NCI-H2029 treated with DMSO at 0.1 percent for 48 hours (cell line): Measurements from ENCODE around the gene GPSM1.

ENCODE experiments used
- DNase-seq: peaks from one replicate; lab custom pipeline; 2025; lab: John Stamatoyannopoulos, UW

The GPSM1 gene

DNA sequence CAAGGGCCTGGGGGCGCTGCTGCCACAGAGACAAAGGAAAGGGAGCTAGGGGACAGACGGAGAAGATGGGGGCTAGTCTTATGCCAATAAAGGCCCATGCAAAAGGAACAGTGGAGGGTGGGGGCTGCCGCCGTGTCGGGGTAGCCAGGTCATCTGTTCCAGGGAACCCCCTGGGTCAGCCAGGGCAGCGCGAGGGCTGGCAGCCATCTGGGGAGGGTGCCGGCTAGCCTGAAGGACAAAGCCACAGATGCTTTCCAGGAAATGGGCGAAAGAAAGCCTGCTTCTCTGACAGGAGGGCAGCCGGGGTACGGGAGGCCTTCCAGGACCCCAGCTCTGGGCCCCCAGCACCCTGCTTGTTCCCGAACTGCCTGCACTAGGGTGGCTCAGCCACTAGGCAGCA, 47.8 kb downstream of the GPSM1 start:
- no peak for DNase-seq

DNA sequence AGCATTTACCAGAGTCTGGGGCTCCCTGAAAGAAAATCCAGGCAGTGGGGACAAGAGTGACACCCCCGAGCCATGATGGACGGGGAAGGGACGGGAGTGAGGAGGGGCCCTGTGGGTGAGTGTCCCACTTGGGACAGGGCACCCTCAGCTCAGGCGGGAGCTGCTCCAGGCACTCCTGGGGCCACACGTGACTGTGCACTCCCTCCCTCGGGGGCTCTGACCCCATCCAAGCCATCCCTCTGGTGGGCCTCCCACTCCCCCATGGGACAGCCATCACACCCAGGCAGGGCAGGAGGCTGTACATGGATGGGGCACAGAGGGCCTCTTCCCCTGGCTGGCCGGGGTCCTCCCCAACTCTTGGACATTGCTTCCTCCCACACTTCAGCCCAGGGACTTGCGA, 49.1 kb downstream of the GPSM1 start:
- no peak for DNase-seq

- DNase-seq, result no peak
Measured at GRCh38 chr9:136377341-136378169, 50.2 kb downstream of the GPSM1 start.

GRCh38 chr9:136378170-136379002, 51.0 kb downstream of the GPSM1 start:
- no peak for DNase-seq

- no peak for DNase-seq
Measured at GRCh38 chr9:136379003-136379287, 51.6 kb downstream of the GPSM1 start.

DNA sequence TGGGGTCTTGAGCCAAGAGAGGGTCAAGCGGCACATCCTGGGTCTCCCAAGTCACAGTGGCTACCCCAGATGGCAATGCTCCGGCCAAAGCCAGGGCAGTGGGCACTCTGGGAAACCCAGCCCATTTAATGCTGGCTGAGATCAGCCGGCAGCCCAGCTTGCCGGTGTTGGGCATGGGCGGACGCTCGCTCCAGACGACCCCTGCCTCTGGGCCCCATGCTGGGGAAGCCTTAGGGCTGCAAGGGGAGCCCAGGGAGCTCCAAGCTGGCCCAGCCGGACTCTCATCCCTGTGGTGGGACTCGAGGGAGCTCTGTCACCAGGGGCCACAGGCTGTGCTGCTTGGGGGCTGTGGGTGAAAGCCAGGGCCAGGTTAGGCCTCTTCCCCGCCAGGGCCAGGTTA, 52.1 kb downstream of the GPSM1 start:
- DNase-seq, result no peak

DNA sequence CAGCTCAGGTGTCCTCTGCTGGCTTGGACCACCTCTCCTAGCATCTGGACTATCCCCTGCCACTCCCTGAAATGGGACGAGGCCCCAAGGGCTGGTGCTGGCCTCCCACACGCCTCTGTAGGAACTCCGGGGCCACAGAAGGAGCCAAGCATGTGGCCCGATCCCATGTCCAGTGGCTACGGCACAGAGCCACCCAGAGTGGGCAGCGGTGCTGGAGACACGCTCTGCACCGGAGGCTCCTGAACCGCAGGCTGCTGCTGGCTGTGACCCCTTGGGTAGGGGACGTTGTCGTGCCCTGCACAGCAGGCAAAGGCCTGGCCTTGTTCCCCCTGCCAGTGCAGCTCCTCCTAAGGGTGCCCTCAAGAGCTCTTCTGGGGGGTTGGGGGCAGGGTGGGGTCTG, 52.6 kb downstream of the GPSM1 start:
- no peak for DNase-seq

DNA sequence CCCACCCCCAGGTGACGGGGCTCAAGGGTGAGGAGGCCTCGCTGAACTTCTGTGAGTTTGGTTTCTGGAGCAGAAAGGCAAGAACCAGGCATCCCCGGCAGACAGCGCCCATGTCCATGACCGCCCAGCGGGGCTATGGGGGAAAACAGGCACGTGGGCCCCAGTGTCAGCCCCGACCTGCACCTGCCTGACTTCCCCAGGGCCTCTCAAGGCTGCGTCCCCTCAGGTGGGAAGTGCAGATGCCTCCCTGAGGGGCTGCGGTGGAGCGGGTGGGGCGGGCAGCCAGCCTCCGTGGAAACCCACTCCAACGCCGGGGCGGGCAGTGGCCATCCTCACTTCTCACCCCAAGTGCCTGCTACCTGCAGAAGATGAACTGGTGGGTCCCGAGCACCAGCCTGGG, 53.0 kb downstream of the GPSM1 start:
- no peak for DNase-seq

- no peak for DNase-seq
Measured at GRCh38 chr9:136381311-136381710, 54.0 kb downstream of the GPSM1 start.

DNA sequence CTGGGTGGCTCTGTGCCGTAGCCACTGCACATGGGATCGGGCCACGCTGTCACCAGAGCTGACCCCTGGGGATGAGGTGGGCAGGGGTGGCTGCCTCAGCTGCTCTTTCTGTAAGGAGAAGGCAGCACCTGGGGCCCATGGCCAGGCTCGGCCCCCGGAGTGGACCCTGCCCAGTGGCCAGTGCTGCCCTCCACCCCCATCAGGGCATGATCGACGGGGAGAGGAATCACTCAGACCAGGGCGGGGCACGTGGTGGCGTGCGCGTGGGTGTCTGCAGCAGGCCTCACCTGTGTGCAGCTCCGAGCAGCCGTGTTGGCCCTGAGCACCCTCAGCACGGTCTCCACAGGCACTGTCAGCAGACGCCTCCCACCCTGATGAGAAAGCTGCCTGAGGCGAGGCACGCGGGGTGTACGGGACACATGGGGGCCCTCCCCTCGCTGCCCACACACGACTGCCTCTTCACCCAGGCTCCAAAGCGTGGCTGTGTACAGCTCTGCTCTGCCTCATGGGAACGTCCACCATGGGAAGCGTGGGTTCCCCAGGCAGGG, 54.7 kb downstream of the GPSM1 start:
- no peak for DNase-seq

DNA sequence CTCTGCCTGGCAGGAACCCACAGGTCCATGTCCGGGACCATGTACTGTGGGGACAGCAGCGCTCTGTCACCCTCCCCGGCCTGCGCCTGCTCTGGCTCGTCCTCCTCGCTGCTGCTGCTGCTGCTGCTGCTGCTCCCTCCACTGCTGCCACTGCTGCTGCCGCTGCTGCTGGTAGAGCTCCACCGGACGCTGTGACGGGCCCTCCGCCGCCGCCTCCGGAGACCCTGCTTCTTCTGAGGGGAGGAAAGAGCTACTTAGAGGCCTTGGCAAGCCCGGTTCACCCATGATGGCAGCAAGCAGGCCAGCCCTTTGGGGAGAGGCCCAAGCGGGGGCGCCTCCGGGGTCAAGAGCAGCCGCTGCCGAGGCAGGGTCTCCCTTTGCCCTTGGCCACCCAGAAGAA, 56.1 kb downstream of the GPSM1 start:
- DNase-seq, result no peak

- no peak for DNase-seq
Measured at GRCh38 chr9:136385015-136385414, 57.7 kb downstream of the GPSM1 start.

GRCh38 chr9:136386018-136386417, 58.7 kb downstream of the GPSM1 start:
- DNase-seq, result no peak

GRCh38 chr9:136387217-136387616, 59.9 kb downstream of the GPSM1 start:
- no peak for DNase-seq

- DNase-seq, result no peak
Measured at GRCh38 chr9:136389396-136389795, 62.1 kb downstream of the GPSM1 start.

- DNase-seq, result no peak
Measured at GRCh38 chr9:136391737-136392537, 64.6 kb downstream of the GPSM1 start.

DNA sequence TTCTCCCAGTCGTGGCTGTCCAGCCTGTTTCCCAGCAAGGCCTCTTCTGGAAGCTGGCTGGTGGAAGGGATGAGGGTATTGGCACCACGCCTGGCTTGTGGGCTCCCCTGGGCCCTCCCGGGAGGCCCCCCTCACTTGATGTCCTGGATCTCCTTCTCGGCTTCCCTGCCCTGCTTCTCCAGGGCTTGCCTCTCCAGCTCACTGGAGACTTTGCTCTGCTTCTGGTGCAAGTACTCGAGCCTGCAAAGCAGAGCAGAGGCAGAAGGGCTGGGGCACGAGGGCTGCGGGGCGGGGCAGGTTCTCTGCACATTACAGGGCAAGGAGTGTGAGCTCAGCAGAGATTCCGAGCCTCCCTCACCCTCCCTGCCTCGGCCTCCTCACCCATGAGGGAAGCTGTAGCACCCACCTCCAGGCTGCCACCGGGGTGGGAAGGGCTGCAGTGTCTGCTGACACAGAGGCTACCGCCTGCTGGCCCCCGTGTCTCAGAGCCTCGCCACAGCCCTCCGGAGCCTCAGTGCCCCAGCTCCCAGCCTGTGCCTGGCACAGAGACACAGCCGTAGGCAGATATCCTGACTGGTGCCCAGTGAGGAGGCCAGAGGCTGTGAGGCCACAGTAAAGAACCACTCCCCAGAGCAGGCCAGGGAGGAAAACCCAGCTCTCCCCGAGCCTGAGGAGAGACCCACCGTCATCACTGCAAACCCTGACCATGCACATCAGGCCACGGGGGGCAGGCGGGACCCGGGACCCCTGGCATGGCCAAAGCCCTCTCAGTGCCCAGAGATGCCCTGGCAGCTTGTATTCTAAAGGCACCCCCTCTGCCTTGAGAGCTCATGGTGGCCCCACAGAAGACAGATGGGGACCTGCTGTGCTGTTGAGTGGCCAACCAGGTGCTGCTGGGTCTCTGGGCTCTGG, 65.5 kb downstream of the GPSM1 start:
- no peak for DNase-seq

DNA sequence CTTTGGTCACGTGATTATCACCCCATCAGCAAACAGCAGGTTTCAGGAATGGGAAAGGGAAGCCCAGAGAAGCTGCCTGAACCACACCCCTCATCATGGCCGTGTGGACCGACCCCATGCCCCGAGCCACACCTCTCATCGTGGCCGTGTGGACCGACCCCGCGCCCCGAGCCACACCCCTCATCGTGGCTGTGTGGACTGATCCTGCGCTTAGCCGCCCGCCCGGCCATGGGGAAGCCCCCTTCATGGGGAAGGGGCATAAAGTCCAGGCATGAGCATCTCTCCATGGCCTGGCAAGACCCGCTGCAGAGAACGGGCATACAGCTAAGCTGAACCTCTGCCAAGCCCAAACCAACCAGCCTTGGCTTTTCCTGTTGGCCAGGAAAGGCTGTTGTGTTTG, 66.2 kb downstream of the GPSM1 start:
- DNase-seq, result no peak

GRCh38 chr9:136394312-136395019, 67.1 kb downstream of the GPSM1 start:
- no peak for DNase-seq

DNA sequence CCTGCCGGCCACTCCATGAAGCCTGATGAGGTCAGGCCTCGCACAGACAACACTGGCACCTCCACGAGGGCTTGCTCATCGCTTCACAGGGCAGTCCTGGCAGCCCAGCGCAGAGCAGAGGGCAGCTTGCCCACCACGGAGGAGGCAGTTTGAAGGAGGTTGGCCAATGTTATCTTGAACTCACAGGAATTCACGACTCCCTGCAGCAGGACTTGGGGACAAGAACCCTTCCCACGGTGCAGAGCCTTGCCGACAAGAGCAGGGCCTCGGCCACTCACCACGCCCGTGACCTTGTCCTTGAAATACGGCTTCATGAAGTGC, 67.6 kb downstream of the GPSM1 start:
- no peak for DNase-seq
